ENCODE data around the gene MRAP2. TPM values are rescaled to one million over a fixed set of nuclear protein-coding genes. Genes with fewer than 3 reads are reported as not detected.
A peak's percentile ranks its signal among the peaks of the same experiment; 100 is the strongest.

The MRAP2 gene
- total RNA-seq, 3 donors from 2014 or later, result 0.16 to 9.4 (median 0.33) TPM

DNA sequence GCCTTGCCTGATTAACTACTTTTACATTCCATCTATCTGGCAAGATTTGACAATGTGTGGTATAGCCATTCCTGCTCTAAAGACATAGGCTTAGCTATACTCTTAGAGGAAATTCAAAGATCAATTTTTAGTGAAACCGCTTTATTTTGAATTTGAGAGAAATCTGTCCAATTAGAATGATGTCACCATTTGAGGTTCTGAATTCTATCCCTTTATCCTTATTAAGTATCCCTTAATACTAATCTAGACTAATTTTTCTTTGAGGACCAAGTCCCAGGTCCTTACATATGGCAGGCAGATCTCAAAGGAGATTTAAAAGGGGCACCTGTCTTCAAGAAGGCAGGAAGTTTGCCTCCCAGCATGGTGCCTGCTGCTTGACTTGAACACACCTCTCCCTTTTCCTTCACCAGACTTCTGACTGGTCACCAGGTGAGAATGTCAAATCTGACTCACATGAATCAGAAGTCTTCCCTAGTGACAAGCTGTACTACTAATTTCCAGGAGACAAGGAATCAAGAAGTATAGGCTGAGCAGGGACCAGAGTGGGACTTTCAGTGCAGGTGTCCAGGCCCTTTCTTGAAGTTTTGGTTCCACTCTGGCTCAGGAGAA is 15.0 kb upstream of the MRAP2 start:
- TF ChIP-seq POLR2AphosphoS5 (IDR thresholded peaks at IDR 0.05), result no peak
- H3K36me3 ChIP-seq, result no peaks in the 10 kb centered on the region
- H3K4me3 ChIP-seq, result no peak overlapping the region
- H3K27ac ChIP-seq, result no peak overlapping the region
- no peak for DNase-seq (ENCODE audit: low spot score in 2 of 2)
- H3K9me3 ChIP-seq, result no peaks in the 10 kb centered on the region
- no peaks in the 10 kb centered on the region for H3K4me1 ChIP-seq
- no peaks in the 10 kb centered on the region for H3K27me3 ChIP-seq
- intact Hi-C loops (cut with DNase I; ENCODE audit: low total_unique reads), result no loop called here

DNA sequence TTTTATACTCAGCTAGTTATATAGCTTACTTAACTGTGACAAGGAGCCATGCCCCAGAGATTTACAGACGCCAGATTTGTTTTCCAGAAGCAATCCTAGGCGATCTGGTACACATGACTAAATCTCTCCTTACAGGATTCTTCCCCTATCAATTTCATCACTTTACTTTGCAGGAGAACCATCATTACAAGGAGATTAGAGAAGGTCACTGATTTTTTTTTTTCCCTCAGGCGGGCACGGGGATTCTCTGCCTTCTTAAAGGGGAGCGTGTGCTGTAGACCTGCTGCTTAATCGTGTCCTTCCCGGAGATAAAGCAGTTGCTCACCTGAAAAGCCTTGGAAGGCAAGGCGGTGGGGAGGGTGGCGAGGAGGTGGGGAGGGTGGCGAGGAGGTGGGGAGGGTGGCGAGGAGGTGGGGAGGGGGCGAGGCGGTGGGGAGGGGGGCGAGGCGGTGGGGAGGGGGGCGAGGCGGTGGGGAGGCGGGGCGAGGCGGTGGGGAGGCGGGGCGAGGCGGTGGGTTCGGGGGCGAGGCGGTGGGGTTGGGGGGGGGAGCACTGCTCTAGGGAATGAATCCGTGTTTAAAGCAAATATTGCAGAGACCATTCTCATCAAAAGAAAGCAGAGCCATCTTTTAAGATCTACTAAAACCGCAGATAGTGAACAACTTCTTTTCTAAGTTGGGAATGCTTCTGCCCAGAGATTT is 14.3 kb upstream of the MRAP2 start:
- intact Hi-C loops (cut with DNase I; ENCODE audit: low total_unique reads), result no loop called here
- DNase-seq (ENCODE audit: low spot score in 2 of 2), result no peak
- no peak overlapping the region for H3K4me3 ChIP-seq
- H3K9me3 ChIP-seq, result no peaks in the 10 kb centered on the region
- H3K27me3 ChIP-seq, result no peaks in the 10 kb centered on the region
- H3K4me1 ChIP-seq, result no peaks in the 10 kb centered on the region
- H3K36me3 ChIP-seq, result no peaks in the 10 kb centered on the region
- no peak for TF ChIP-seq POLR2AphosphoS5 (IDR thresholded peaks at IDR 0.05)
- no peak for TF ChIP-seq POLR2A (IDR thresholded peaks at IDR 0.05)
- TF ChIP-seq, protein P1, sequence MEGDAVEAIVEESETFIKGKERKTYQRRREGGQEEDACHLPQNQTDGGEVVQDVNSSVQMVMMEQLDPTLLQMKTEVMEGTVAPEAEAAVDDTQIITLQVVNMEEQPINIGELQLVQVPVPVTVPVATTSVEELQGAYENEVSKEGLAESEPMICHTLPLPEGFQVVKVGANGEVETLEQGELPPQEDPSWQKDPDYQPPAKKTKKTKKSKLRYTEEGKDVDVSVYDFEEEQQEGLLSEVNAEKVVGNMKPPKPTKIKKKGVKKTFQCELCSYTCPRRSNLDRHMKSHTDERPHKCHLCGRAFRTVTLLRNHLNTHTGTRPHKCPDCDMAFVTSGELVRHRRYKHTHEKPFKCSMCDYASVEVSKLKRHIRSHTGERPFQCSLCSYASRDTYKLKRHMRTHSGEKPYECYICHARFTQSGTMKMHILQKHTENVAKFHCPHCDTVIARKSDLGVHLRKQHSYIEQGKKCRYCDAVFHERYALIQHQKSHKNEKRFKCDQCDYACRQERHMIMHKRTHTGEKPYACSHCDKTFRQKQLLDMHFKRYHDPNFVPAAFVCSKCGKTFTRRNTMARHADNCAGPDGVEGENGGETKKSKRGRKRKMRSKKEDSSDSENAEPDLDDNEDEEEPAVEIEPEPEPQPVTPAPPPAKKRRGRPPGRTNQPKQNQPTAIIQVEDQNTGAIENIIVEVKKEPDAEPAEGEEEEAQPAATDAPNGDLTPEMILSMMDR (IDR thresholded peaks at IDR 0.05), result no peak
- no peak overlapping the region for H3K27ac ChIP-seq

DNA sequence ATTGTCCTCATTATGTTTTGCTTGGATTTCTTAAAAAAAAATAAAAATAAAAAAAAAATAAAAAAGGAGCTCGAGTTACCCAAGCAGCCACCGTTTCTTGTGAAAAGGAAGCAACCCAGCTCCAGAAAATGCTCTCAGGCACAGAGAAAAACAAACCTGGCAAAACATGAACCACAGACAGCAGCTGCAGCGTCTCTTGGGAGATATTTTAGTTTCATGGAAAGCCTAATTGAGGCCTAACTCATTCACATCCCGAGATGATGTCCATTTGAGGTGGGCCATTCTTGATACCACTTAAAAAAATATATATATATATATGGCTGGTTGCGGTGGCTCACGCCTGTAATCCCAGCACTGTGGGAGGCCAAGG is 13.7 kb upstream of the MRAP2 start:
- no peak for DNase-seq (ENCODE audit: low spot score in 2 of 2)
- Histone ChIP-seq H3K9me3 (no peaks in the 10 kb centered on the region), H3K27me3 (no peaks in the 10 kb centered on the region), H3K36me3 (no peaks in the 10 kb centered on the region), H3K27ac (no peak overlapping the region), H3K4me1 (no peaks in the 10 kb centered on the region), H3K4me3 (no peak overlapping the region)
- intact Hi-C loops (cut with DNase I; ENCODE audit: low total_unique reads), result no loop called here
- TF ChIP-seq POLR2A (IDR thresholded peaks at IDR 0.05) (no peak), POLR2AphosphoS5 (IDR thresholded peaks at IDR 0.05) (no peak)
- TF ChIP-seq, protein P1 (IDR thresholded peaks at IDR 0.05), result no peak

DNA sequence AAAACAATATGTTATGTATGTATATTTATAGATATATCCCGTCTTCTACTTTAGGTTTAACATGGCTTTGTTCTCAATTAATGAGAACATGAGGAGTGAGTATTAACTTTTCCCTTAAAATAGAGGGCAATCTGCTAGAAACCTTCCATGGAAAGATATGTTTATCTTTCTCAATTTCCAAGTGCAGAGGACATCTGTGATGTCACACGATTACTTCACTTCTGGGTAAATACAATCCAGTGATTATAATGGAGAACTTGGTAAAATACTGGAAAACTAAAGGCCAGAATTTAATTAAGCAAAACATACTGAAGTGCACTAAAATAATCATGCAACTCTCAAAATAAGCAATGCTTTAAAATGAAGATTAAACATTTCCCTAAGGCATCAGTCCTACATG is 11.9 kb upstream of the MRAP2 start:
- TF ChIP-seq POLR2A (IDR thresholded peaks at IDR 0.05) (no peak), POLR2AphosphoS5 (IDR thresholded peaks at IDR 0.05) (no peak)
- TF ChIP-seq, protein P1 (IDR thresholded peaks at IDR 0.05), result no peak
- no peaks in the 10 kb centered on the region for H3K27me3 ChIP-seq
- no peaks in the 10 kb centered on the region for H3K4me1 ChIP-seq
- intact Hi-C loops (cut with DNase I; ENCODE audit: low total_unique reads), result no loop called here
- no peaks in the 10 kb centered on the region for H3K9me3 ChIP-seq
- no peak for DNase-seq (ENCODE audit: low spot score in 2 of 2)
- no peaks in the 10 kb centered on the region for H3K36me3 ChIP-seq
- no peak overlapping the region for H3K27ac ChIP-seq
- H3K4me3 ChIP-seq, result no peak overlapping the region

DNA sequence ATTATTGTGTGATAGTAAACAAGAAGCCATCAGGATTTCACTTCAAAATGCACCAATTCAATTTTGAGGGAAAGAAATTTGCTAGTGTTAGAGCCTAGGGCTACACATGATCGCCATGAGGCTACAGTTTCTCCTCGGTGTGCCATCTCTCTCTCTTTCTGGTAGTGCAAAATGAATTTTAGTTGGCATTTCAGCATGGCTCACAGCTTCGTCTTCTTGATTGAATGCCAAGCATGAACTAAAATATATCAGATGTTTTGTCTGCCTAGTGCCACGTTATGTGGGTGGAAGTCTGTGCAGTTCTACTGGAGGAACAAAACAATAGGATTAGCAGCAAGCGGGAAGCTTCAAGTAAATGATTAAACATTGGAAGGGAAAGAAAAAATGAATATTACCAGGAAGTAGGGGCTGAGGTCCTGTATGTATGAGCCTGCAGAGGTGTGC is 6.8 kb upstream of the MRAP2 start:
- no peak for DNase-seq (ENCODE audit: low spot score in 2 of 2)
- TF ChIP-seq POLR2AphosphoS5 (IDR thresholded peaks at IDR 0.05) (no peak), POLR2A (IDR thresholded peaks at IDR 0.05) (no peak)
- TF ChIP-seq, protein P1 (IDR thresholded peaks at IDR 0.05), result no peak
- Histone ChIP-seq H3K4me1 (no peaks in the 10 kb centered on the region), H3K9me3 (no peaks in the 10 kb centered on the region), H3K27me3 (no peaks in the 10 kb centered on the region), H3K27ac (peak overlapping the region; percentile 2 to 6), H3K36me3 (no peaks in the 10 kb centered on the region), H3K4me3 (peak overlapping the region in 2 of 3 donors; percentile 15 to 23)
- intact Hi-C loops (cut with DNase I; ENCODE audit: low total_unique reads), result no loop called here

All from breast epithelium (tissue), 4 donors.